ENCODE results near the gene TXNDC9.
"Not testable (repeated sequence)": the region's sequence is repeated elsewhere in the genome, so short reads cannot be mapped to it uniquely, and the experiment has no call there.

Gene TXNDC9, protein sequence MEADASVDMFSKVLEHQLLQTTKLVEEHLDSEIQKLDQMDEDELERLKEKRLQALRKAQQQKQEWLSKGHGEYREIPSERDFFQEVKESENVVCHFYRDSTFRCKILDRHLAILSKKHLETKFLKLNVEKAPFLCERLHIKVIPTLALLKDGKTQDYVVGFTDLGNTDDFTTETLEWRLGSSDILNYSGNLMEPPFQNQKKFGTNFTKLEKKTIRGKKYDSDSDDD

DNA sequence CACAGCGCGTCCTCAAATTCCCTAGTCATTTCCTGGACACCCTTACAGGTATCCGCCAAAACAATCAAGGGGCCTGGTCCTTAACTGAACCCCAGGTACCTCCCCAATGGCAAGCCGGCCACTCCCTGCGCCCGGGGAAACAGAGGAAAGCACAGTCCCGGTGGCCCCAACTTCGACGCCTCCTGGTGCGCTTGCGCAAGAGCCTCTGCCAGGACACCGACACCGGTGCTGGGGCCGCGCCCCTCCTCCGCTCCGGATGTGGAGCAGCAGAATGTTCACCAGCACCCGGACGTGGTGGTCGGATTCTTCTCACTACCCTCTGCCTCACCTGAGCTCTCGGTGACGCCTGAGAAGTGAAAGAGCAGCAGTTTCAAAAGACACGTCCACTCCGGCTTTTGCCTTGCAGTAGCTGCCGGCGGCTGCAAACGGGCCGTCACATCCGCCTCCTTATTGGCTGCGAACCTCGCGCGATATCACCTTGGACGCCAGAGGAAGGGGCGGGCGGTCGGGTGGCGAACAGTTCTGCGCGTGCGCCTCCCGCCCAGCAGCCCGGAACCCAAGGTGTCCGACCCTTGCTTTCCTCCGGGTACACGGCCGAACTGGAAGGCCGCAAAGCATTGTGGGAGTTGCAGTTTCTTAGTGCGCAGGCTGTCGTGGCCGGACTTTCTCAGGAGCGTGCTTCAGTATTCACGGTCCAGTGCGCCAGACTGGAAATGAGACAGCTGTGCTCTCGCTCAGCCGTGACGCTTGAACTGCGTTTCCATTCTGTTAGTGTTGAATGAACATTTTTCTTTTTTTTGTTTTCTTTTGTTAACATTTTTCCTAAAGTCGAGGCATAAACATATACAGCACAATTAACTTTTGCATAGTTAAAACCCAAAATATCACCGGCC is at the start of gene TXNDC9:
Gene TXNDC9, minus strand, starts transcription at position 423 of the 893 bp plus-strand sequence. CDS start 3,123 bp downstream, outside the sequence.
- TF ChIP-seq ARNT (IDR thresholded peaks at IDR 0.05) (peak; percentile 53; the same call in 1 of the 2 replicates), NFRKB (IDR thresholded peaks at IDR 0.05) (no peak), FOXA1 (IDR thresholded peaks at IDR 0.05) (no peak), ELF4 (IDR thresholded peaks at IDR 0.05) (peak; percentile 49)
- DNase-seq (ENCODE audit: extremely low spot score): peak; percentile 97
- ChIA-PET CTCF (interaction anchor here (0.6 to 1.2 kb wide), 4 partner anchors 11 to 156 kb away, joined by 3 to 4 read pairs (median 4); no protein-coding TSS in a partner anchor), POLR2A (interaction anchor here (0.6 to 3.2 kb wide), 18 partner anchors 10 to 727 kb away, joined by 3 to 22 read pairs (median 4); partner anchors contain the start of genes LIPT1, MITD1, MRPL30 and TSGA10)

DNA sequence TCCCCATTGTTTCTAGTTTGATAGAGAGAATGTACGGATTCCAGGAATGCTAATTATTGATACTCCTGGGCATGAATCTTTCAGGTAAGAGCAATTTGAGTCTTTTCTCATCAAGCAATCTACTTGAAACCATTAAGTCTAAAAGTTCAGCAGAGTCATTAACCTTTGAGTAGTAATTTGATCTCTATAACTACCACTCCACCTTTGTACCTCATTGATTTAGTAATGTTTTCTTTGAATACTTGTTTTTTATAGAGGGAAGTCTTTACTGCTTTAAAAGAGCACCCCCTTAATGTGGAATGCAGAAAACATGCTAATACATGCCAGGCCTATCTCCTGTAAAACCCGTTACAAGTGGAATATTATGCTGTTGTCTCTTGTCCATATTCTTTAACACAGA is 46.0 kb upstream of the TXNDC9 start:
- POLR2A ChIA-PET: interaction anchor here (1.3 kb wide), 1 partner anchor 45 kb away, joined by 3 read pairs; the partner anchor contains the start of gene EIF5B
- no peak for TF ChIP-seq TARDBP (IDR thresholded peaks at IDR 0.05)
- CTCF ChIA-PET: no interaction called here
- no peak for DNase-seq (ENCODE audit: extremely low spot score)

DNA sequence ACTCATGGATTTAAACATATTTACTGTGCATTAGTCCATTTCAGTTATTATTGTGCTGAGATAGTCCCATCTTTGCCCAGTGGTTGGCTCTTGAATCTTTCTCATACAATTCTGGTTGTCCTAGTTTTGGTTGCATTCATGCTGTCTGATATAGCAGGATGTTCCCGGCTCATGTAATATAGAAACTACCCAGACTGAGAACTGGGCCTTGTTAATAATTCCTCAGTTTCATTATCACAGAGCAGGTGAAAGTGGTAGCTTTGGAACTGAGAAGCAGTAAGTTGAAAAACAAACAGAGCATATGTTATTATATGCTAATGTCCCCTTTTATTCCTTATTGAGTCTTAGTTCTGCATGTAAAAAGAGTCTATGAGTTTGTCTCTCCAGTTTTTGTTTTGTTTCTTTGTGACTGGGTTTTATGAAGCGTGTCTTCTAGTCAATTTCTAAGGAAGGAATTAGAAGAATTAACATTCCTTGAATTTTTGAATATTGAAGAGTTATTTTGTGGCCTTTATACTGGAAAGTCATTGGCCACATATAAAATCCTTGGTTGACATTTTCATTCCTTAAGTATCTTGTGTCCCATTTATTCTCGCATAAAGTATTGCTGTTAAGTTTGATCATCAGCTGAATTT is 44.4 kb upstream of the TXNDC9 start:
- POLR2A ChIA-PET: no interaction called here
- CTCF ChIA-PET: no interaction called here
- DNase-seq (ENCODE audit: extremely low spot score): no peak
- TF ChIP-seq, protein P1, sequence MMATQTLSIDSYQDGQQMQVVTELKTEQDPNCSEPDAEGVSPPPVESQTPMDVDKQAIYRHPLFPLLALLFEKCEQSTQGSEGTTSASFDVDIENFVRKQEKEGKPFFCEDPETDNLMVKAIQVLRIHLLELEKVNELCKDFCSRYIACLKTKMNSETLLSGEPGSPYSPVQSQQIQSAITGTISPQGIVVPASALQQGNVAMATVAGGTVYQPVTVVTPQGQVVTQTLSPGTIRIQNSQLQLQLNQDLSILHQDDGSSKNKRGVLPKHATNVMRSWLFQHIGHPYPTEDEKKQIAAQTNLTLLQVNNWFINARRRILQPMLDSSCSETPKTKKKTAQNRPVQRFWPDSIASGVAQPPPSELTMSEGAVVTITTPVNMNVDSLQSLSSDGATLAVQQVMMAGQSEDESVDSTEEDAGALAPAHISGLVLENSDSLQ (IDR thresholded peaks at IDR 0.05): no peak
- no peak for TF ChIP-seq SUZ12 (IDR thresholded peaks at IDR 0.05)
- no peak for TF ChIP-seq L3MBTL2 (conservative IDR thresholded peaks at IDR 0.05)
- TF ChIP-seq ELF4 (IDR thresholded peaks at IDR 0.05): no peak
- TF ChIP-seq BHLHE40 (IDR thresholded peaks at IDR 0.05; ENCODE audit: borderline replicate concordance): no peak
- no peak for TF ChIP-seq ZNF384 (IDR thresholded peaks at IDR 0.05)
- no peak for TF ChIP-seq HDGF (IDR thresholded peaks at IDR 0.05; ENCODE audit: borderline replicate concordance)
- TF ChIP-seq NFRKB (IDR thresholded peaks at IDR 0.05): no peak
- TF ChIP-seq FOXM1 (IDR thresholded peaks at IDR 0.05; ENCODE audit: borderline replicate concordance): no peak
- no peak for TF ChIP-seq FOXA1 (IDR thresholded peaks at IDR 0.05)
- TF ChIP-seq TARDBP (IDR thresholded peaks at IDR 0.05): no peak

DNA sequence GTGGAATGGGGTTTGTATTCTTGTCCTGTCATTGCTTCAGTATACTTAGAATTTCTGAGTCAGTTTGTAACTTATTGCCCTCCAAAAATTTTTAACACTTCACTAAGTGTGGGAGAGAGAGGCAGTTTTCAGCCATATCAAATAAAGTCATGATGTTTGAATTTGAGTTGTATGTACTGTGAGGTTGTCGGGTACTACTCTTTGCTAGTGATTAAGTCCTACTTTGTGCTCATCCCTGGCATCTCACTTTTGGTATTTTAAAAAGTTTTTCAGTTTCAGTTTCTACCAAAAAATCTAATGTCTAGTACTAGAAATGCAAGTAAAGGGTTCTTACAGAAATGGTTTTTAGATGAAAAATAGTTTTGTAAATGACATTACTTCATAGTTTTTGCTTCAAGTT is 41.7 kb upstream of the TXNDC9 start:
- TF ChIP-seq SUZ12 (IDR thresholded peaks at IDR 0.05) (no peak), FOXM1 (IDR thresholded peaks at IDR 0.05; ENCODE audit: borderline replicate concordance) (no peak), L3MBTL2 (conservative IDR thresholded peaks at IDR 0.05) (no peak), FOXA1 (IDR thresholded peaks at IDR 0.05) (no peak)
- CTCF ChIA-PET: no interaction called here
- DNase-seq (ENCODE audit: extremely low spot score): no peak
- POLR2A ChIA-PET: no interaction called here

DNA sequence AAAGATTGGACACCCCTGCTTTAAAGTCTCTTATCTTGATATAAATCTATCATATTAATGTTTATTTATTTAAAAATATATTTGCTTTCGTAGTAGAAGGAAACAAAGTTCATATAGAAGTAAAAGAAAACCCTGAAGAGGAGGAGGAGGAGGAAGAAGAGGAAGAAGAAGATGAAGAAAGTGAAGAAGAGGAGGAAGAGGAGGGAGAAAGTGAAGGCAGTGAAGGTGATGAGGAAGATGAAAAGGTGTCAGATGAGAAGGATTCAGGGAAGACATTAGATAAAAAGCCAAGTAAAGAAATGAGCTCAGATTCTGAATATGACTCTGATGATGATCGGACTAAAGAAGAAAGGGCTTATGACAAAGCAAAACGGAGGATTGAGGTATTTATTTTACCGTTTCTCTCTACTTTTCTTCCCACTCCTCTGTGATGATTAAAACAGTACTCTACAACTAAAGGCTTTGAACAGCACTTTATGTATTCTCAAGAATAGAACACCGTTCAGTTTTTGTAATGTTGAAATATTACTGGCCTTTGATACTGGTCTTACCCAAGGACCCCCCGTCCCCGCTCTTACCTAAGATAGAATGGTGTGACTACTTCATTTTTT is 40.2 kb upstream of the TXNDC9 start:
- CTCF ChIA-PET: no interaction called here
- POLR2A ChIA-PET: no interaction called here

DNA sequence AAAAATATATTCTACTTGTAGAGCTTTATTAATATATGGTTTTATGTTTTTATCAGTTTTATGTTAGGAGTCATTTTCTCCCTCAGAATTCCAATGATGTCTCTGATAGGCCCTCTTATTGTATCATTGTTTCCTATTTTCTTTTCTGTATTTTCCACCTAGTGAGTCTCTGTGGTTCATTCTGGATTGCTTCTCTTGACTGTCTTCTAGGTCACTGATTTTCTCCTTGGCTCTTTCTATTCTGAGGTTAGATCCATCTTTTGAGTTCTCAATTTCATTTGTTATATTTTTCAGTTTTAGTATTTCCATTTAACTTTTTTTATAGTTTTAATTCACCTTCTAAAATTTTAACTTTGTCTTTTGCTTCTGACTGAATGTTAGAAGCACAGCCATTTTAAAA is 38.6 kb upstream of the TXNDC9 start:
- CTCF ChIA-PET: no interaction called here
- no peak for DNase-seq (ENCODE audit: extremely low spot score)
- TF ChIP-seq FOXK2 (IDR thresholded peaks at IDR 0.05): no peak
- POLR2A ChIA-PET: no interaction called here

More for the DNA sequence above, 40.2 kb upstream of the TXNDC9 start:
- DNase-seq (ENCODE audit: extremely low spot score): no peak
- no peak for TF ChIP-seq ZNF384 (IDR thresholded peaks at IDR 0.05)

DNA sequence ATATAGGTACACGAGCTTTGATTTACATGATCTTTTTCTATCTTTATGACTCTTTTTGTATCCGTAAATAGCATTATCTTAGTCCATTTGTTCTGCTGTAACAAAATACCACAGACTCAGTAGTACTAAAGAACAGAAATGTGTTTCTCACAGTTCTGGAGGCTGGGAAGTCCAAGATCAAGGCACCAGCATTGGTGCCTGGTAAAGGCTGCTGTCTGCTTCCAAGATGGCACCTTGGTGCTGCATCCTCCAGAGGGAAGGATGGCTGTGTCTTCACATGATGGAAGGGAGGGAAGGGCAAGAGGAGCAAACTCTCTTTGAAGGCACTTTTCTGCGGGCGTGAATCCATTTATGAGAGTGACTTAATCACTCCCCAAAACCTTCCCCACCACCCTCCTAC is 37.0 kb upstream of the TXNDC9 start:
- DNase-seq (ENCODE audit: extremely low spot score): no peak
- ChIA-PET CTCF (no interaction called here), POLR2A (no interaction called here)
- no peak for TF ChIP-seq NFRKB (IDR thresholded peaks at IDR 0.05)
- no peak for TF ChIP-seq FOXK2 (IDR thresholded peaks at IDR 0.05)
- TF ChIP-seq FOXM1 (IDR thresholded peaks at IDR 0.05; ENCODE audit: borderline replicate concordance): no peak
- no peak for TF ChIP-seq L3MBTL2 (conservative IDR thresholded peaks at IDR 0.05)
- no peak for TF ChIP-seq CTBP1 (IDR thresholded peaks at IDR 0.05; ENCODE audit: borderline replicate concordance)
- TF ChIP-seq BHLHE40 (IDR thresholded peaks at IDR 0.05; ENCODE audit: borderline replicate concordance): no peak
- TF ChIP-seq, protein P1 (IDR thresholded peaks at IDR 0.05): no peak
- no peak for TF ChIP-seq LEF1 (IDR thresholded peaks at IDR 0.05; ENCODE audit: borderline replicate concordance)

DNA sequence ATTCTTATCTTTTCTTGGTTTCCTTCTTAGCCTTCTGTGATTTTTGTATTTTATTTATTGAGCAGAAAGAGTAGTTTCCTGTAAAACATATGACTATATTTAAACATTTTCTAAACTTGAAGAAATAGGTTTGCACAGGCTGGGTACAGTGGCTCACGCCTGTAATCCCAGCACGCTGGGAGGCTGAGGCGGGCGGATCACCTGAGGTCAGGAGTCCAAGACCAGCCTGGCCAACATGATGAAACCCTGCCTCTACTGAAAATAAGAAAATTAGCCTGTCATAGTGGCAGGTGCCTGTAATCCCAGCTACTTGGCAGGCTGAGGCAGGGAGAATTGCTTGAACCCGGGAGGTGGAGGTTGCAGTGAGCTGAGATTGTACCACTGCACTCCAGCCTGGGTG is 32.7 kb upstream of the TXNDC9 start:
- POLR2A ChIA-PET, CTCF ChIA-PET: not testable (repeated sequence)

More for the DNA sequence above, 32.7 kb upstream of the TXNDC9 start:
- not testable (repeated sequence) for DNase-seq (ENCODE audit: extremely low spot score)
